ENCODE data around the gene IRF3. TPM values are rescaled to one million over a fixed set of nuclear protein-coding genes. Genes with fewer than 3 reads are reported as not detected.
A peak's percentile ranks its signal among the peaks of the same experiment; 100 is the strongest.

IRF3 gene
- total RNA-seq, 1 donor from 2014 or later, result 88.9 TPM

GRCh38 chr19:49614096-49614833, 51.4 kb downstream of the IRF3 start:
- no peak for TF ChIP-seq CTCF (IDR thresholded peaks at IDR 0.05)
- Mint-ChIP-seq H3K27me3 (ENCODE audit: unreplicated experiment) (no peaks in the 10 kb centered on the region), H3K4me3 (ENCODE audit: unreplicated experiment) (no peak overlapping the region), H3K27ac (ENCODE audit: unreplicated experiment) (peak overlapping the region; percentile 81), H3K9me3 (ENCODE audit: unreplicated experiment) (no peaks in the 10 kb centered on the region), H3K36me3 (ENCODE audit: unreplicated experiment) (peaks cover 15% of the 10 kb centered on the region), H3K4me1 (ENCODE audit: unreplicated experiment) (peaks cover 21% of the 10 kb centered on the region)
- no peak for DNase-seq (ENCODE audit: extremely low spot score, unreplicated experiment)

- no peak overlapping the region for H3K4me3 Mint-ChIP-seq (ENCODE audit: unreplicated experiment)
- DNase-seq (ENCODE audit: extremely low spot score, unreplicated experiment), result no peak
- H3K36me3 Mint-ChIP-seq (ENCODE audit: unreplicated experiment), result peaks cover 11% of the 10 kb centered on the region
- H3K4me1 Mint-ChIP-seq (ENCODE audit: unreplicated experiment), result peaks cover 21% of the 10 kb centered on the region
- H3K27me3 Mint-ChIP-seq (ENCODE audit: unreplicated experiment), result no peaks in the 10 kb centered on the region
- H3K9me3 Mint-ChIP-seq (ENCODE audit: unreplicated experiment), result no peaks in the 10 kb centered on the region
- peak overlapping the region; percentile 81 for H3K27ac Mint-ChIP-seq (ENCODE audit: unreplicated experiment)
- no peak for TF ChIP-seq CTCF (IDR thresholded peaks at IDR 0.05)
Measured at GRCh38 chr19:49613374-49613773, 52.3 kb downstream of the IRF3 start.

Small RNA genes lying within 50 kb of the gene (microRNA-seq; reads per million reads assigned to microRNA genes)
- not detected for gene MIR5088 (ENCODE audit: unreplicated experiment)

Other genes with a start within 250 kb of the IRF3 start
- not detected in 2 replicates for gene PTH2, start 242.4 kb downstream of the IRF3 start, total RNA-seq
- gene GFY, start 240.5 kb downstream of the IRF3 start, total RNA-seq, result not detected in 2 replicates
- 0.34 and 0.54 TPM in 2 replicates for gene SLC17A7, start 224.3 kb downstream of the IRF3 start, total RNA-seq
- 80.2 and 84.5 TPM in 2 replicates for gene PIH1D1, start 214.0 kb downstream of the IRF3 start, total RNA-seq
- 31.8 and 34.0 TPM in 2 replicates for gene ALDH16A1, start 212.6 kb downstream of the IRF3 start, total RNA-seq
- gene FLT3LG, start 191.6 kb downstream of the IRF3 start, total RNA-seq, result 10.8 and 11.3 TPM in 2 replicates
- 2,592 and 2,617 TPM in 2 replicates for gene RPL13A, start 178.2 kb downstream of the IRF3 start, total RNA-seq
- 1,892 and 1,912 TPM in 2 replicates for gene RPS11, start 169.4 kb downstream of the IRF3 start, total RNA-seq
- gene FCGRT, start 153.2 kb downstream of the IRF3 start, total RNA-seq, result 253 and 278 TPM in 2 replicates
- 81.3 and 85.0 TPM in 2 replicates for gene RCN3, start 137.9 kb downstream of the IRF3 start, total RNA-seq
- gene NOSIP, start 85.3 kb downstream of the IRF3 start, total RNA-seq, result 58.7 and 66.2 TPM in 2 replicates
- gene PRRG2, start 84.5 kb downstream of the IRF3 start, total RNA-seq, result 0.32 and 0.52 TPM in 2 replicates
- gene PRR12, start 74.7 kb downstream of the IRF3 start, total RNA-seq, result 31.6 and 32.9 TPM in 2 replicates
- gene RRAS, start 25.7 kb downstream of the IRF3 start, total RNA-seq, result 67.4 and 67.7 TPM in 2 replicates
- 74.9 and 81.9 TPM in 2 replicates for gene SCAF1, start 23.6 kb downstream of the IRF3 start, total RNA-seq
- 23.6 and 29.3 TPM in 2 replicates for gene BCL2L12, start 76 bp upstream of the IRF3 start, total RNA-seq
- gene PRMT1, start 11.4 kb upstream of the IRF3 start, total RNA-seq, result 121 and 126 TPM in 2 replicates
- gene ADM5, start 23.7 kb upstream of the IRF3 start, total RNA-seq, result 0.73 and 1.5 TPM in 2 replicates
- gene CPT1C, start 25.3 kb upstream of the IRF3 start, total RNA-seq, result 44.2 and 48.8 TPM in 2 replicates
- gene TSKS, start 97.4 kb upstream of the IRF3 start, total RNA-seq, result not detected in 2 replicates
- gene AP2A1, start 101.1 kb upstream of the IRF3 start, total RNA-seq, result 130 and 133 TPM in 2 replicates
- 19.9 and 24.4 TPM in 2 replicates for gene FUZ, start 147.4 kb upstream of the IRF3 start, total RNA-seq
- 56.1 and 58.1 TPM in 2 replicates for gene MED25, start 152.4 kb upstream of the IRF3 start, total RNA-seq
- gene PTOV1, start 185.3 kb upstream of the IRF3 start, total RNA-seq, result 266 and 295 TPM in 2 replicates
- 68.3 and 76.4 TPM in 2 replicates for gene PNKP, start 201.7 kb upstream of the IRF3 start, total RNA-seq
- 59.7 and 61.2 TPM in 2 replicates for gene AKT1S1, start 211.5 kb upstream of the IRF3 start, total RNA-seq
- 69.2 and 71.9 TPM in 2 replicates for gene TBC1D17, start 211.8 kb upstream of the IRF3 start, total RNA-seq
- gene IL4I1, start 231.0 kb upstream of the IRF3 start, total RNA-seq, result 0.55 TPM in 1 of 2 replicates, not detected in the other

Data from osteocyte (in vitro differentiated cells).